Sigmoid colon (tissue), 4 donors: Measurements from ENCODE around the gene VSIG8.

Experiments used
- CTCF ChIP-seq, 4 experiments: fragments of 450-650 bp in 3 of 4; fragments of 200-600 bp in 1 of 4; IDR thresholded peaks; one replicate each; pipeline ENCODE4 v1.5.1; 2016 to 2019; ENCODE audit warnings: antibody characterized with exemption in 4 of 4, mild to moderate bottlenecking in 3 of 4, moderate library complexity in 2 of 4
- POLR2A ChIP-seq, 2 donors: fragments of 450-650 bp; IDR thresholded peaks; one replicate each; pipeline ENCODE4 v1.6.1; 2016; ENCODE audit warnings: antibody characterized with exemption in 2 of 2, mild to moderate bottlenecking in 2 of 2, moderate library complexity in 2 of 2
- POLR2AphosphoS5 ChIP-seq, 4 donors: sonication (generic); formaldehyde crosslinking; IDR thresholded peaks; one replicate each; pipeline ENCODE4 v1.6.1; 2017; ENCODE audit warnings: antibody characterized with exemption in 4 of 4

GRCh38 chr1:159859767-159860322 lies 2.6 kb downstream of the VSIG8 start:
- TF ChIP-seq CTCF (IDR thresholded peaks at IDR 0.05) (no peak), POLR2A (IDR thresholded peaks at IDR 0.05) (no peak), POLR2AphosphoS5 (IDR thresholded peaks at IDR 0.05) (no peak)
